Hepatocyte (in vitro differentiated cells): ENCODE measurements around the gene PITPNB.

Source experiments
- EZH2 ChIP-seq: fragments of 200-600 bp; sonication (generic); IDR thresholded peaks from 2 replicates; pipeline ENCODE4 v1.6.1; 2016; ENCODE audit warnings: antibody characterized with exemption, mild to moderate bottlenecking, borderline replicate concordance
- EZH2phosphoT487 ChIP-seq: fragments of 200-600 bp; sonication (generic); IDR thresholded peaks from one replicate; pipeline ENCODE4 v1.6.1; 2018; ENCODE audit warnings: antibody characterized with exemption, mild to moderate bottlenecking, low read depth, moderate library complexity; ENCODE audit not compliant: unreplicated experiment, severe bottlenecking
- TF ChIP-seq, protein P1 (sequence below): fragments of 200-600 bp; sonication (generic); IDR thresholded peaks from 2 replicates; pipeline ENCODE4 v1.5.1; 2016; ENCODE audit warnings: antibody characterized with exemption, mild to moderate bottlenecking; ENCODE audit not compliant: poor library complexity

GRCh38 chr22:27959335-27960090 lies 40.5 kb upstream of the PITPNB start:
- TF ChIP-seq EZH2 (no peak), EZH2phosphoT487 (no peak)
- TF ChIP-seq, protein P1, sequence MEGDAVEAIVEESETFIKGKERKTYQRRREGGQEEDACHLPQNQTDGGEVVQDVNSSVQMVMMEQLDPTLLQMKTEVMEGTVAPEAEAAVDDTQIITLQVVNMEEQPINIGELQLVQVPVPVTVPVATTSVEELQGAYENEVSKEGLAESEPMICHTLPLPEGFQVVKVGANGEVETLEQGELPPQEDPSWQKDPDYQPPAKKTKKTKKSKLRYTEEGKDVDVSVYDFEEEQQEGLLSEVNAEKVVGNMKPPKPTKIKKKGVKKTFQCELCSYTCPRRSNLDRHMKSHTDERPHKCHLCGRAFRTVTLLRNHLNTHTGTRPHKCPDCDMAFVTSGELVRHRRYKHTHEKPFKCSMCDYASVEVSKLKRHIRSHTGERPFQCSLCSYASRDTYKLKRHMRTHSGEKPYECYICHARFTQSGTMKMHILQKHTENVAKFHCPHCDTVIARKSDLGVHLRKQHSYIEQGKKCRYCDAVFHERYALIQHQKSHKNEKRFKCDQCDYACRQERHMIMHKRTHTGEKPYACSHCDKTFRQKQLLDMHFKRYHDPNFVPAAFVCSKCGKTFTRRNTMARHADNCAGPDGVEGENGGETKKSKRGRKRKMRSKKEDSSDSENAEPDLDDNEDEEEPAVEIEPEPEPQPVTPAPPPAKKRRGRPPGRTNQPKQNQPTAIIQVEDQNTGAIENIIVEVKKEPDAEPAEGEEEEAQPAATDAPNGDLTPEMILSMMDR, result no peak
